ENCODE measurements around the gene ABCC11. TPM values are rescaled to one million over a fixed set of nuclear protein-coding genes. Genes with fewer than 3 reads are reported as not detected.
"Not testable (repeated sequence)": the region's sequence is repeated elsewhere in the genome, so short reads cannot be mapped to it uniquely, and the experiment has no call there.

The ABCC11 gene
- total RNA-seq, 1 donor from 2014 or later = not detected

DNA sequence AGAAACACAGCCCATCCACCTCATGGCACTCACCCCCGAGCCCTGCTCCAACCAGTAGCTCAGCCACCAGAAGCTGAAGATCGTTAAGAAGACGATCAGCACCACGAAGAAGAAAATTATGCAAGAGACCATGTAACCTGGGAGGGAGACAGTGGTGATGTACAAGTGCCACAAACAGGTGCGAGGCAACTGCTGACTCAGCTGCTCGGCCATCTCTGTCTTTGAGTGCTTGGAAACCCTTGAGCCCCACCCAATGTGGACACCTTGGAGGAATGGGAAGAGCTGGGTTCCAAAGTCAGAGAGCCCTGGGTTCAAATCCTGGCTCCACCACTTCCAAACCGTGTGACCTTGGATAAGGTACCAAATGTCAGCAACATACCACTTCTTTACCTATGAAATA lies 53.5 kb downstream of the ABCC11 start:
- no peaks in the 10 kb centered on the region for H3K4me1 ChIP-seq
- no peak for TF ChIP-seq POLR2AphosphoS5 (IDR thresholded peaks at IDR 0.05; ENCODE audit: insufficient read depth in 1 of 2, low read depth in 1 of 2)
- TF ChIP-seq, protein P1, sequence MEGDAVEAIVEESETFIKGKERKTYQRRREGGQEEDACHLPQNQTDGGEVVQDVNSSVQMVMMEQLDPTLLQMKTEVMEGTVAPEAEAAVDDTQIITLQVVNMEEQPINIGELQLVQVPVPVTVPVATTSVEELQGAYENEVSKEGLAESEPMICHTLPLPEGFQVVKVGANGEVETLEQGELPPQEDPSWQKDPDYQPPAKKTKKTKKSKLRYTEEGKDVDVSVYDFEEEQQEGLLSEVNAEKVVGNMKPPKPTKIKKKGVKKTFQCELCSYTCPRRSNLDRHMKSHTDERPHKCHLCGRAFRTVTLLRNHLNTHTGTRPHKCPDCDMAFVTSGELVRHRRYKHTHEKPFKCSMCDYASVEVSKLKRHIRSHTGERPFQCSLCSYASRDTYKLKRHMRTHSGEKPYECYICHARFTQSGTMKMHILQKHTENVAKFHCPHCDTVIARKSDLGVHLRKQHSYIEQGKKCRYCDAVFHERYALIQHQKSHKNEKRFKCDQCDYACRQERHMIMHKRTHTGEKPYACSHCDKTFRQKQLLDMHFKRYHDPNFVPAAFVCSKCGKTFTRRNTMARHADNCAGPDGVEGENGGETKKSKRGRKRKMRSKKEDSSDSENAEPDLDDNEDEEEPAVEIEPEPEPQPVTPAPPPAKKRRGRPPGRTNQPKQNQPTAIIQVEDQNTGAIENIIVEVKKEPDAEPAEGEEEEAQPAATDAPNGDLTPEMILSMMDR (IDR thresholded peaks at IDR 0.05) = no peak
- TF ChIP-seq POLR2A (IDR thresholded peaks at IDR 0.05) = no peak
- no peaks in the 10 kb centered on the region for H3K36me3 ChIP-seq
- no peaks in the 10 kb centered on the region for H3K27me3 ChIP-seq
- no peak for DNase-seq (ENCODE audit: extremely low spot score in 2 of 2)
- no peak overlapping the region for H3K27ac ChIP-seq
- H3K9me3 ChIP-seq = no peaks in the 10 kb centered on the region
- intact Hi-C loops (cut with DNase I) = no loop called here
- no peak overlapping the region for H3K4me3 ChIP-seq

- intact Hi-C loops (cut with DNase I) = no loop called here
- Histone ChIP-seq H3K9me3 (no peaks in the 10 kb centered on the region), H3K4me1 (no peaks in the 10 kb centered on the region)
Observed at GRCh38 chr16:48188449-48189102, 58.8 kb downstream of the ABCC11 start.

DNA sequence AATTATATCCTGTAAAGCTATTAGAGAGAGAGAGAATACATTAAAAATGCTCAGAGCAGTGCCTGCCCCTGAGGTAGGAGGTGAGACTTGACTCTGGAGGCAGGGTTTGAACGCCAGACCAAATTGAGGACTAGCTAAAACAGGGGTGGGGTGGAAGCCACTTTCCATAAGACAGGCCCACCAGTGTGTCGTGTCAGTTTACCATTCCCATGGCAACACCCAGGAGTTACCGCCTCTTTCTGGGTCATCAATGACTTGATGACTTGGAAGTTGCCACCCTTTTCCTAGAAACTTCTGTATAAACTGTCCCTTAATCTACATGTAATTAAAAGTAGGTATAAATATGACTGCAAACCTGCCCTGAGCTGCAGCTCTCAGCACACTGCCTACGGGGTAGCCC lies 59.6 kb downstream of the ABCC11 start:
- no peaks in the 10 kb centered on the region for H3K36me3 ChIP-seq
- no peak for DNase-seq (ENCODE audit: extremely low spot score in 2 of 2)
- H3K4me3 ChIP-seq = no peak overlapping the region
- no peaks in the 10 kb centered on the region for H3K9me3 ChIP-seq
- intact Hi-C loops (cut with DNase I) = no loop called here
- H3K27me3 ChIP-seq = no peaks in the 10 kb centered on the region
- no peaks in the 10 kb centered on the region for H3K4me1 ChIP-seq
- TF ChIP-seq POLR2AphosphoS5 (IDR thresholded peaks at IDR 0.05; ENCODE audit: insufficient read depth in 1 of 2, low read depth in 1 of 2) = no peak
- TF ChIP-seq, protein P1 (IDR thresholded peaks at IDR 0.05) = no peak
- TF ChIP-seq POLR2A (IDR thresholded peaks at IDR 0.05) = no peak
- H3K27ac ChIP-seq = no peak overlapping the region

More at GRCh38 chr16:48188449-48189102, 58.8 kb downstream of the ABCC11 start:
- Histone ChIP-seq H3K4me3 (no peak overlapping the region), H3K36me3 (no peaks in the 10 kb centered on the region), H3K27me3 (no peaks in the 10 kb centered on the region), H3K27ac (no peak overlapping the region)
- TF ChIP-seq POLR2AphosphoS5 (IDR thresholded peaks at IDR 0.05; ENCODE audit: insufficient read depth in 1 of 2, low read depth in 1 of 2) (no peak), POLR2A (IDR thresholded peaks at IDR 0.05) (no peak)
- TF ChIP-seq, protein P1 (IDR thresholded peaks at IDR 0.05) = no peak
- no peak for DNase-seq (ENCODE audit: extremely low spot score in 2 of 2)

DNA sequence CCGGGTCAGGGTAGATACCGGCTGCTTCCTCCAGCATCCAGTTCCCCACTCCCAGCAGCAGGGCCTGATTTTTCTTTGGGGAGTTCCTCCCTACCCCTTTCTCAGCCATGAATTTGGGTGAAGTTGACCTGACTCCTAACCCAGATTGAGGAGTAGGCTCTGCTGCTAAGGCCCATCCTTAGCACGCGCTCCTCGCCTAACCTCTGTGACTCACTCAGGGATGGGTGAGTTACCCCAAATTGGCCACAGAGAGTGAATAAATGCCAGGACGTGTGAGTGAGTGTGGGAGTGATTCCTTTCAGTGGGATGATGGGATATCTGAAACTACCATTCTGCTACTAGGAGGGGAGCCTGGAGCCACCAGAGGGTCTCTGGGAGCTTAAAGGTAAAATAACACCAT lies 62.7 kb downstream of the ABCC11 start:
- intact Hi-C loops (cut with DNase I) = no loop called here
- TF ChIP-seq POLR2AphosphoS5 (IDR thresholded peaks at IDR 0.05; ENCODE audit: insufficient read depth in 1 of 2, low read depth in 1 of 2) = no peak
- TF ChIP-seq, protein P1 (IDR thresholded peaks at IDR 0.05) = no peak
- no peak for TF ChIP-seq POLR2A (IDR thresholded peaks at IDR 0.05)

GRCh38 chr16:48182979-48183537 lies 64.3 kb downstream of the ABCC11 start:
- no peaks in the 10 kb centered on the region for H3K36me3 ChIP-seq
- no peaks in the 10 kb centered on the region for H3K4me1 ChIP-seq
- DNase-seq (ENCODE audit: extremely low spot score in 2 of 2) = no peak
- H3K9me3 ChIP-seq = no peaks in the 10 kb centered on the region
- H3K4me3 ChIP-seq = no peak overlapping the region
- no peak overlapping the region for H3K27ac ChIP-seq
- intact Hi-C loops (cut with DNase I) = no loop called here
- TF ChIP-seq, protein P1 (IDR thresholded peaks at IDR 0.05) = no peak
- TF ChIP-seq POLR2A (IDR thresholded peaks at IDR 0.05) = no peak
- no peak for TF ChIP-seq POLR2AphosphoS5 (IDR thresholded peaks at IDR 0.05; ENCODE audit: insufficient read depth in 1 of 2, low read depth in 1 of 2)
- H3K27me3 ChIP-seq = no peaks in the 10 kb centered on the region

More for the DNA sequence above, 62.7 kb downstream of the ABCC11 start:
- H3K27ac ChIP-seq = no peak overlapping the region
- no peak overlapping the region for H3K4me3 ChIP-seq
- no peak for DNase-seq (ENCODE audit: extremely low spot score in 2 of 2)
- H3K4me1 ChIP-seq = no peaks in the 10 kb centered on the region
- H3K9me3 ChIP-seq = no peaks in the 10 kb centered on the region
- no peaks in the 10 kb centered on the region for H3K36me3 ChIP-seq
- no peaks in the 10 kb centered on the region for H3K27me3 ChIP-seq

GRCh38 chr16:48181746-48182520 lies 65.4 kb downstream of the ABCC11 start:
- H3K4me3 ChIP-seq; H3K9me3 ChIP-seq; DNase-seq (ENCODE audit: extremely low spot score in 2 of 2); H3K4me1 ChIP-seq; H3K27me3 ChIP-seq; H3K36me3 ChIP-seq; H3K27ac ChIP-seq; intact Hi-C loops (cut with DNase I): not testable (repeated sequence)

Measured in vagina (tissue), 2 donors.